GM21390 (cell line): Measurements from ENCODE around the gene KLRK1.
"Not testable (repeated sequence)": the region's sequence is repeated elsewhere in the genome, so short reads cannot be mapped to it uniquely, and the experiment has no call there.

Experiments
- ATAC-seq: cut with Tn5 transposase; IDR thresholded peaks from one replicate; pipeline ENCODE4 v1.9.1; 2021; ENCODE audit not compliant: unreplicated experiment

Gene KLRK1

GRCh38 chr12:10389904-10390303 lies at the start of gene KLRK1:
Gene KLRK1, minus strand, starts transcription at chr12:10390041. Its CDS starts 1,231 bp downstream, at chr12:10388810.
- ATAC-seq = no peak

- not testable (repeated sequence) for ATAC-seq
Observed at GRCh38 chr12:10437601-10438000, 47.8 kb upstream of the KLRK1 start.

- ATAC-seq = not testable (repeated sequence)
Observed at GRCh38 chr12:10435816-10436215, 46.0 kb upstream of the KLRK1 start, which contains the start of gene KLRC2. Gene KLRC2, minus strand, starts transcription at chr12:10436010. Its CDS starts 24 bp downstream, at chr12:10435986.

GRCh38 chr12:10430623-10431022 lies 40.8 kb upstream of the KLRK1 start:
- ATAC-seq = not testable (repeated sequence)

GRCh38 chr12:10425938-10426337 lies 36.1 kb upstream of the KLRK1 start:
- not testable (repeated sequence) for ATAC-seq

GRCh38 chr12:10424260-10424899 lies 34.5 kb upstream of the KLRK1 start:
- ATAC-seq = not testable (repeated sequence)

GRCh38 chr12:10422159-10422558 lies 32.3 kb upstream of the KLRK1 start:
- ATAC-seq = not testable (repeated sequence)

GRCh38 chr12:10420334-10420733 lies 30.5 kb upstream of the KLRK1 start, which contains the start of gene KLRC3:
Gene KLRC3, minus strand, starts transcription at chr12:10420595. Its CDS starts 45 bp downstream, at chr12:10420550.
- ATAC-seq = not testable (repeated sequence)

- no peak for ATAC-seq
Observed at GRCh38 chr12:10409392-10409791, 19.6 kb upstream of the KLRK1 start, which contains the start of gene KLRC4. Gene KLRC4, minus strand, starts transcription at chr12:10409757. Its CDS starts 182 bp downstream, at chr12:10409575.

- ATAC-seq = no peak
Observed at GRCh38 chr12:10408842-10409241, 19.0 kb upstream of the KLRK1 start.

- no peak for ATAC-seq
Observed at GRCh38 chr12:10406725-10407124, 16.9 kb upstream of the KLRK1 start.

- ATAC-seq = no peak
Observed at GRCh38 chr12:10405294-10405693, 15.5 kb upstream of the KLRK1 start.

GRCh38 chr12:10404798-10405197 lies 15.0 kb upstream of the KLRK1 start:
- no peak for ATAC-seq

GRCh38 chr12:10400829-10401228 lies 11.0 kb upstream of the KLRK1 start:
- no peak for ATAC-seq

GRCh38 chr12:10398168-10398567 lies 8.3 kb upstream of the KLRK1 start:
- ATAC-seq = no peak

- no peak for ATAC-seq
Observed at GRCh38 chr12:10397296-10397695, 7.5 kb upstream of the KLRK1 start.

- ATAC-seq = not testable (repeated sequence)
Observed at GRCh38 chr12:10396176-10396575, 6.3 kb upstream of the KLRK1 start.

GRCh38 chr12:10395390-10395998 lies 5.7 kb upstream of the KLRK1 start:
- ATAC-seq = peak; percentile 85

GRCh38 chr12:10394531-10395152 lies 4.8 kb upstream of the KLRK1 start:
- not testable (repeated sequence) for ATAC-seq

- ATAC-seq = no peak
Observed at GRCh38 chr12:10393291-10393690, 3.5 kb upstream of the KLRK1 start.

- ATAC-seq = peak; percentile 71
Observed at GRCh38 chr12:10392394-10392930, 2.6 kb upstream of the KLRK1 start.
